ENCODE measurements around the gene KLHL22.
"Not testable (repeated sequence)": the region's sequence is repeated elsewhere in the genome, so short reads cannot be mapped to it uniquely, and the experiment has no call there.

KLHL22 gene

GRCh38 chr22:20523086-20523983 lies 27.7 kb upstream of the KLHL22 start:
- peak; percentile 76 for DNase-seq

- DNase-seq = no peak
These were observed 26.8 kb upstream of the KLHL22 start for GRCh38 chr22:20522134-20523004.

GRCh38 chr22:20520093-20520511 lies 24.5 kb upstream of the KLHL22 start:
- DNase-seq = peak; percentile 61

- no peak for DNase-seq
These were observed 24.0 kb upstream of the KLHL22 start for GRCh38 chr22:20519558-20519957.

- DNase-seq = no peak
These were observed 22.4 kb upstream of the KLHL22 start for GRCh38 chr22:20517841-20518592.

GRCh38 chr22:20517422-20517821 lies 21.8 kb upstream of the KLHL22 start:
- no peak for DNase-seq

- no peak for DNase-seq
These were observed 20.8 kb upstream of the KLHL22 start for GRCh38 chr22:20516399-20516798.

GRCh38 chr22:20514658-20515406 lies 19.2 kb upstream of the KLHL22 start:
- peak; percentile 85 for DNase-seq

GRCh38 chr22:20511578-20512229 lies 16.1 kb upstream of the KLHL22 start:
- no peak for DNase-seq

GRCh38 chr22:20510811-20511577 lies 15.4 kb upstream of the KLHL22 start:
- DNase-seq = no peak

- peak; percentile 96 for DNase-seq
These were observed 13.9 kb upstream of the KLHL22 start for GRCh38 chr22:20509344-20510047.

- DNase-seq = no peak
These were observed 13.2 kb upstream of the KLHL22 start for GRCh38 chr22:20508815-20509271.

- not testable (repeated sequence) for DNase-seq
These were observed 12.6 kb upstream of the KLHL22 start for GRCh38 chr22:20508067-20508755.

- peak; percentile 91 for DNase-seq
These were observed 11.9 kb upstream of the KLHL22 start, which contains the start of gene MED15 for GRCh38 chr22:20507253-20508066. Gene MED15 (plus strand): TSS chr22:20507610. CDS start chr22:20507679, 69 bp downstream.

GRCh38 chr22:20506543-20507252 lies 11.1 kb upstream of the KLHL22 start:
- DNase-seq = no peak

GRCh38 chr22:20504293-20504922 lies 8.8 kb upstream of the KLHL22 start:
- peak; percentile 90 for DNase-seq

- peak; percentile 57 for DNase-seq
These were observed 8.2 kb upstream of the KLHL22 start for GRCh38 chr22:20503816-20504215.

All from fibroblast of skin of scalp (primary cell).